HG03039 (cell line): Measurements from ENCODE around the gene FATE1.

ENCODE experiments used
- ATAC-seq: cut with Tn5 transposase; IDR thresholded peaks from one replicate; pipeline ENCODE4 v1.9.1; 2021; ENCODE audit warnings: mild to moderate bottlenecking, moderate library complexity; ENCODE audit not compliant: unreplicated experiment

FATE1 gene

GRCh38 chrX:151703487-151703886, 12.3 kb upstream of the FATE1 start:
- no peak for ATAC-seq

GRCh38 chrX:151704041-151704663, 11.7 kb upstream of the FATE1 start:
- no peak for ATAC-seq

GRCh38 chrX:151708821-151709220, 7.0 kb upstream of the FATE1 start:
- ATAC-seq = no peak

DNA sequence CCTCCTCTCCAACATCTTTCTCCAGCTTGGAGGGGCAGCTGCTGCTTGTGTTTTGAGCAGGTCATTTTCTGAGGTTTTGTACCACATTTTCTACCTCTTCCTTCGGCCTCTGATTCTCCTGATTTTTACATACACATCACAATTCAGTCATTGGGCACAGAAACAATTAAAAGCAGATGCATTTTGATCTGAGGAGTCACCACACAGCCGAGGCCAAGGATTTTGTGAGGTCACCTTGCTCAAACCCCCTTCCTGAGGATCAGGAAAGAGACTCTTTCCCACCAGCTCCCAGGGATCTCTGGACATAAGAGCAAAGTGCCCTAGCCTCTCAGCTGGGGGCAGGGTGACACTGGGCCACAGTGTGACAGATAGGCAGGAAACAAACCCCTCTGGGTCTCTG, 5.4 kb upstream of the FATE1 start:
- ATAC-seq = no peak

- ATAC-seq = no peak
Measured at GRCh38 chrX:151711154-151711553, 4.7 kb upstream of the FATE1 start.

GRCh38 chrX:151711787-151712186, 4.0 kb upstream of the FATE1 start:
- no peak for ATAC-seq

- ATAC-seq = no peak
Measured at GRCh38 chrX:151712253-151712652, 3.6 kb upstream of the FATE1 start.

- no peak for ATAC-seq
Measured at GRCh38 chrX:151713849-151714248, 2.0 kb upstream of the FATE1 start.

GRCh38 chrX:151714362-151714761, 1.5 kb upstream of the FATE1 start:
- ATAC-seq = no peak

- ATAC-seq = no peak
Measured at GRCh38 chrX:151722241-151722846, 6.5 kb downstream of the FATE1 start.

DNA sequence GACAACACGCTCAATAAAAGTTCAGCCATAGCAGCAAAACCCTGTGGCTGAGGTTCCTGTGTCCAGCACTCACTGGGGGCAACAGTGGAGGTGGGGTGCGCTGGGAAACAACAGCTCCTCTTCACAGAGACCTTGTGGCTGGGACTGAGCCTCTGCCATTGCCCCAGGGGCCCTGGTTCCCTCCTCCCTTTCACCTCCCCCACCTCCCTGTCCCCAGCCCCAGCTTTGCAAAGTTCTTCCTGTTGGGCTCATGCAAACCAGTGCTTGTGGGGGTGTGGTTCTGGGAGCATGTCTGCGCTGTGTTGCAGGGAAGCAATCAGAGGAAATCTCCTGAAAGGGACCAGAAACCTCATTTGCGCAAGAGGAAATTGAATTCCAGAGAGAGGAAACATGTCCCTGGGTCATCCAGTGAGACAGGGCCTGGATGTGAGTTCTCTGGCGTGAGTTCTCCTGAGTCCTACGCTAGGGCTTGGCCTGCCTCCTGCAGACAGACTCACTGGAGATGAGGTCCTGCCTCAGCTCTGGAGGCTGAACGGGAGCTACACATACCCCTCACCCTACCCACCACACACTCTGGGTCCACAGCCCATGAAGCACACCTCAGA, 7.4 kb downstream of the FATE1 start:
- ATAC-seq = no peak

GRCh38 chrX:151724563-151725337, 8.9 kb downstream of the FATE1 start:
- ATAC-seq = no peak

- no peak for ATAC-seq
Measured at GRCh38 chrX:151725338-151725614, 9.4 kb downstream of the FATE1 start.

- ATAC-seq = no peak
Measured at GRCh38 chrX:151726751-151727150, 10.9 kb downstream of the FATE1 start.

DNA sequence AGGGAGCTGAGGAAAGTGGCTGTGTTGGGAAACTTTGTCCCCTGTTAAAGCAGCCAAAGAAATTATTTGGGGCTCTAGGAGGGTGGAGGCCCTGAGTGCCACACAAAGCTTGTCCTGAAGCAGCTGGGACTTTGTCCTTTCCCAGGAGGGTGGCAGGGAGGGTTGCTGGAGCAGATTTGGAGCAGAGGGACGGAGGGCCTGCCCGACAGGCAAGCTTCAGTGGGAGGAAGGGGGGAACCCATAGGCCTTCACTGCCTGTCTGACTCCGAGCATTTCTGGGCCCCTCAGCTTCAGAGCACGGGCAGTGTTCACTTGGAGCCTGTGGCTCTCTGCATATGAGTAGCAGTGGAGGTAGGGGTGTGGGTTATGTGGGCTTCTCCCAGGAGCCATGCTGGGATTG, 11.5 kb downstream of the FATE1 start:
- ATAC-seq = no peak

GRCh38 chrX:151729056-151729725, 13.4 kb downstream of the FATE1 start:
- ATAC-seq = no peak

DNA sequence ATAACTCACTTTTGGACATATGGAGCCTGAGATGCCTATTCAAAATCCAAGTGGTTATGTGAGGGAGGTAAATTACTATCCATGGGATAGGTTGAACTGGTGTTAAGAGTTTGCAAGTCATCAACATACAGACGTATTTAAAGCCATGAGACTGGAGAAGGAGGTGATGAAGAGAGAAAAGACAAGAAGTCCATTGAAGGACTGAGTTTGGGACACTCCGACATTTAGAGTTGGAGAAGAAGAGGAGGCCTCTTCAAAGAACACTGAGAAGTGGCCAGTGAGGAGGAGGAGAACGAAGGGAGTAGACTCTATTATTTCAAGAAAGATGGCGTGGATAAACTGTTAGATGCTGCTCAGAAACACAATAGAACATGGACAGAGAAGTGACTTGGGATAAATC, 18.6 kb downstream of the FATE1 start, which contains the start of gene CNGA2:
Gene CNGA2 (plus strand): TSS at position 301 of the 400 bp plus-strand sequence. CDS start 3,738 bp downstream, outside the sequence.
- ATAC-seq = no peak

- no peak for ATAC-seq
Measured at GRCh38 chrX:151735219-151735618, 19.4 kb downstream of the FATE1 start.

- no peak for ATAC-seq
Measured at GRCh38 chrX:151736685-151737084, 20.9 kb downstream of the FATE1 start.

- ATAC-seq = no peak
Measured at GRCh38 chrX:151737494-151737893, 21.7 kb downstream of the FATE1 start.

- no peak for ATAC-seq
Measured at GRCh38 chrX:151738751-151739150, 22.9 kb downstream of the FATE1 start.
